Muscle of back (tissue), 11 donors: ENCODE measurements around the gene ENTHD1. TPM values are rescaled to one million over a fixed set of nuclear protein-coding genes. Genes with fewer than 3 reads are reported as not detected.

ENCODE experiments used
- DNase-seq, 3 donors: peaks; one replicate each; pipeline versions ENCODE4 v3.0.0 to v3.0.0-alpha.2; 2013
- polyA plus RNA-seq, 10 donors: library from polyadenylated mRNA; unstranded; fragments of 120-200 nt; gene quantifications; one replicate each; pipeline ENCODE4 v1.2.1, GENCODE V29; 2013; ENCODE audit not compliant: insufficient read length in 10 of 10

ENTHD1 gene
- polyA plus RNA-seq, 10 donors: not detected

GRCh38 chr22:39733191-39733590 lies 160.4 kb downstream of the ENTHD1 start:
- no peak for DNase-seq

DNA sequence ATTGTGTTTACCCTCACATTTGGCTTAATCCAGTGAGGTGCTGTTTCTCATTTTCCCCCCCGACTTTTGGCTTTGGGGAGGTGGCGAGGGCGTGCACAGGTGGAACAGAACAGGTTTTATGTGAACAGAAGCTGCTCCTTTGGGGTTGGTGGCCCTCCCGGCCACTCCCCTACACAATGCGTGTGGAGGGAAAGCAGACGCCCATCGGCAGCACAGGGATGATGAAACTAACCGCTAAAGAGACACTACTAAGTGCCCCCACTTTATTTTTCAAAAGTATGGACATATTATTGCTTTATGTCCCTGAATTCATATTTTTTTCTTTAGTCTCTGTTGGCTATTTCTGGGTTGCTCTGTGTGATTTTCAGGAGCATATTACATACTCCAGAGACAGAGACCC lies 160.9 kb downstream of the ENTHD1 start:
- DNase-seq: no peak

- no peak for DNase-seq
Observed at GRCh38 chr22:39731881-39732555, 161.5 kb downstream of the ENTHD1 start.

GRCh38 chr22:39731481-39731880 lies 162.1 kb downstream of the ENTHD1 start:
- no peak for DNase-seq

DNA sequence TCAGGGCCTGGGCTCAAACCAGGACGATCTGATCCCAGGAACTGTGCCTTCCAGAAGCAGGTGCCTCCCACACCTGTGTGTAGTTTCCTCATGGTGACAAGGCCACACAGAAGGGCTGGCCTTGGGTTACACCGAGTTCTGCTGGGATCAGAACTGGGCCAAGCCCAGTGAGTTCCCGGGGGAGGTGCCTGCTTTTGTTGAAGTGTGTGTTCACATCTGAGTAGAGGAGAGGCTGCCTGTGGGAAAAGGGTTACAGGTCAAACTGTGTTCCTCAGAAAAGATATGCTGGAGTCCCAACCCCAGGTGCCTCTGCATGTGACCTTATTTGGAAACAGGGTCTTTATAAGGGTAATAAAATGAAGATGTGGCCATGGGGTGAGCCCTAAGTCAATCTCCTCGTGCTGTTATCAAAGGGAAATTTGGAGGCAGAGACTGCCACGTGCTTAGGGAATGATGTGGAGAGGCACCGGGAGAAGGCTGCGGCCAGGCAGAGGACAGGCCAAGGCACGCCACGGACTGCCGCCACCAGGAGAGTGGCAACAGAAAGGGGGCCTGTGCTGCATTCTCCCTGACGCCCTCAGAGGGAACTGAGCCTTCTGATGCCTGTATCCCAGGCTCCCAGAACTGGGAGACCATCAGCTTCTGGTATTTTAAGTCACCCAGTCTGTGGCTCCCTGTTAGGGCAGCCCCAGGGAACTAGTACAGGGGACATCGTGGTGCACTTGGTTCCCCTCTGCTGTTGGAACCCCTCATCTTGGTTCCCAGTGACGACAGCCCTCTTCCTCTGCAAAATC lies 164.2 kb downstream of the ENTHD1 start:
- DNase-seq: no peak

GRCh38 chr22:39728236-39728860 lies 165.2 kb downstream of the ENTHD1 start:
- DNase-seq: no peak

DNA sequence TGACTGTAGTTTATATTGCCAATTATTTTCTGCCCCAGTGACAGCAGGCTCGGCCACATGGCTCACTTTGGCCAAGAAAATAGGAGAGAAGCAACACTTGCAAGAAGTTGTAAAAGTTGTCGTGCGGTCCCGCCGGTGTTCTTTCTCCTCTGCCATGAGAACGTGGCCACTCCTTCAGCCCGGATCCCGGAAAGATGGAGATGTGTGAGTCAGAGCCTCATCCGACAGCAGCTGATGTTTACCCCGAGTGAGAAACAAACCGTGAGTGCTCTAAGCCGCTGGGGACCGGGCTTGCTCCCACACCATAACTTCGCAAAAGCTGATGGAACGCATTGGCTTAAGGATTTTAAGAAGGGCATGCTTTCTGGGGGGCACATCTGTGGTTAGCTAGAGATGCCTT lies 166.0 kb downstream of the ENTHD1 start:
- DNase-seq: no peak

DNA sequence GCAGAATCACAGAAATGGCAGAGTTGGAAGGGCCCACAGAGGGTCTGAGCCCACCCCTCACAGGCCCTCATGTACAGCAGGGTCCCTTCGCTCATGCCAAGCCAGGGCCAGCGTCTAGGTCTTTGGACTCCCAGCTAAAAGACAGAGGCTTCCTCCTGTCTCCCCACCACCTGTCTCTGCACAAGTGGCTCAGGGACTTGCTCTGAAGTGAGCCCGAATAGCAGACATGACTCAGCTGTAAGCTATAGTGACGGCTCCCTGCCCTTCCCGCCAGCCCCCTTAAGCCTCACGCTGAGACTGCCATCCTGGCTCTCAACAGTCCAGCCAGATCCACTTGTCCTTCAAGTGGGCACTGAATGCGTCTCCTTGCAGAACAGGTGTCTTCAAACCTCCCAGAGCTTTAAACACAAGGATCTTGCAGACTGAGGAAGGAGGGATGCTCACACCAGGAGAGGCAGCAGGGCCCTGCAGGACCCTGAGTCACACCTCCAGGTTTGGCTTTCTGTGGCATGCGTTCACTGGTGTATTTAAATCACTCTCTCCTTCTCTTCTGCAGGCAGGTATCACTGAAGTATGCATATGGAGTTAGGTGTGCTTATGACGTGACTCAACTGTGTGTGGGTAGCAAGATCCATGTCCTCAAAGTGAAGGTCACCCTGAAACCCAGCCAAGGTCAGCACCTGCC lies 168.1 kb downstream of the ENTHD1 start:
- DNase-seq: no peak

DNA sequence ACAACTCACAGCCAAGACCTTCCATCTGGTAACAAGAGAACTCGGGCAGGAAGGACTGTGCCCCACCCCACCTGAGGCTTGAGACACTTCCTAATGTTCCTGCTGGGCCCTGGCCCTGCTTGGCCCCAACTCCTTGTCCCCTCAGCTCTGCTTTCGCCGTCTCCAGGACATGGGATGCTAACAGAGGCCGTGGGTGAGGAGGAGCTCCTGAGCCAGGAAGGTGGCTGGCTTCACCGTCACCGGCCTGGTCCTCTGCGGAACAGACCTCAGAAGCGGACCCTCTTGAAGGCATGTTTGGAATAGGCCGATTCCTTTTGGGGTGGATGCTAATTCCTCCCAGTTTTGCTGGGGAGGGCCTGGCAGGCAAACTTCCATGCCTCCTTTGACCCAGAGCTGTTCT lies 168.7 kb downstream of the ENTHD1 start:
- DNase-seq: no peak

DNA sequence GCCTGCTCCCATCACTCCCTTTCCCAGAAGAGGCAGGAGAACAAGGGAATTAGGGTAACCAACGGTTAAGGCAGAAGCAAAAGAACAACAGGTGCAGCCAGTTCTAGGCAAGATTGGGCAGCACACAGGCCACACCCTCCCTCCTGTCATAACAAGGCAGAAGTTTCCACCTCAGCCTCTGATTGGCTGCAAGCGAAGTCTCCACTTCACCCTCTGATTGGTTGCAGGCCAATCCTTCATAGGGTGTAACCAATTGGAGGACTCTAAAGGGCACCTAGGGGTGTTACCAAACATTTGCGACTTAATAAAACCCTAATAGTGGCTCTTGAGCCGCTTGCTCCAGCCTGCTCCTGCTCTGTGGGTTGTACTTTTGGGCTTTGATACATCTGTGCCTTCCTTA lies 169.2 kb downstream of the ENTHD1 start:
- no peak for DNase-seq

GRCh38 chr22:39723899-39724351 lies 169.6 kb downstream of the ENTHD1 start:
- DNase-seq: no peak

DNA sequence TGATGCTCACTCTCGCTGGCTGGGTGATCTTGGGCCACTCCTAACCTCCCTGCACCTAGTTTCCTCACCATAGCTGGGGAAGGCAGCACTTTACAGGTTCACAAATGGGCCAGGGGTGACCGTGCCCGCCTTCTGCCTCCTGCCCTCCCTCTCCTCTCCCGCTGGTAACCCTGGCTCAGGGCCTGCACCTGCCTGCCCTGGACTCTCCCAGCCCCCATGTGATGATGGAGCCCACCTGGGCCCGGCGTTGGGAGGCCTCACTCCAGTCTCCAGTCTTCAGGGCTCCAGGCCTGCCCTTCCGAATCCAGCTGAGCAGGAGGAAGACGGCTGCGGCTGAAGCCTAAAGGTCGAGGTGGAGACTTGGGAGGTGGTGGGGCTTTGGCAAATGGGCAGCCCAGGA lies 170.1 kb downstream of the ENTHD1 start:
- DNase-seq: no peak

- DNase-seq: no peak
Observed at GRCh38 chr22:39722501-39722900, 171.1 kb downstream of the ENTHD1 start.

GRCh38 chr22:39722032-39722325 lies 171.6 kb downstream of the ENTHD1 start:
- no peak for DNase-seq

DNA sequence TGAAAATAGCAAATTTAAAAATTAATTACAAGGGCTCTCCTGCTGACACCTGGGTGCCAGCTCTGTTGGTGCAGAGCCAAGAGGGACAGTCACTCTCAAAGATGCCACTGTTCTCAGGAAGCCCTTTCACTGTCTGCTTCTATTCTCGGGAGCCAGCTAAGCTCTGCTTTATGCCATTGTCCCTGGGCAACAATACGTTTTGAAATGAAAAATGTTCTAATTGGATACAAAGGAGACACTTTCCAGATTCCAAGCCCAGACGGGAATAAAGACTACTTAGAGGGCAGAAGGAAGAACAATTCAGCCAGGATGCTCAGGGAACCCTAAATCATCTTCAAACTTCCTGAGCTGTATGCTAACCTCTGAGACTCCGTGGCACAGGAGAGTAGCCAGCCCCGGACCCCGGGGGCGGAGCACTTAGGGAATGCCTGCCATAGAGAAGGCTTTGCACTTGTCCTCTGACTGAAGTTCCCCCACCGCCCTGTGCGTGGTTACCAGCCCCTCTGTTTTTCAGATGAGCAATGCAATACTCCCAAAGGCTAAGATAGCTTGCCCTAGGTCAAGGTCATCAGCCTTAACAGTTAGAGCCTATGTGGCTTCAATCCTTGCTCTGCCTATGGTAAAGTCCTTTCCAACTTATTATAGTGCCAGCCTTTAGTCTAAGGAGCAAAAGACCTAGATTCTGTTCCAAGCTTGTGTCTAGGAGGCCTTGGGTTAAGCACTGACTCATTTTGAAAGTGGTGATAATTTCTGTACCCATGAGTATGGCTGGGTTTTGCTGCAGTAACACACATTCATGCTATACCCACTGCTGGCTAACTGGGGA lies 172.1 kb downstream of the ENTHD1 start:
- no peak for DNase-seq

- DNase-seq: no peak
Observed at GRCh38 chr22:39719559-39720450, 173.8 kb downstream of the ENTHD1 start.

DNA sequence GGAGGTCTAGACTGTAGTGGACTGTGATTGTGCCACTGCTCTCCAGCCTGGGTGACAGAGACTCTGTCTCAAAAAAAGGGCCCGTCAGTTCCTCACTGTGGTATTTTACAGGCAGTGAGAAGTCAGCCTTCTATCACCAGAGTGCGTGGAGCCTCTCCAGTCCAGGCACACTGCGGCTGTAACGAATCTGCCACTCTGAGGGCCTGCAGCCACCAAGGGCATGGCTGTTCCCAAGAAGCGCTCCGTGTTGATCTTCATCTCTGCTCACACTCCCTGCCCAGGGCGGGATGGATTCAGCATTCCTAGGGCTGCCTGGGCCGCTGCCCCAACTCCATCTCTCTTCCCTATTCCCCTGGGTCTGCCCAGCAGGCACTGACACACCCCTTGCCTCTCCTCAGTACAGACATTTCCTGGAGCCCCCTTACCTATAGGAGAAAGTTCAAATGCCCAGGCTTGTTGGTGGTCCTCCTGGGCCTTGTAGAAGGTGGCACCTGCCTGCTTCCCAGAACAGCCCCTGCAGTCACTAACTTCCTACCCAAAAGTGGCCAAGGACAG lies 174.6 kb downstream of the ENTHD1 start:
- DNase-seq: no peak

- no peak for DNase-seq
Observed at GRCh38 chr22:39718206-39718605, 175.4 kb downstream of the ENTHD1 start.

DNA sequence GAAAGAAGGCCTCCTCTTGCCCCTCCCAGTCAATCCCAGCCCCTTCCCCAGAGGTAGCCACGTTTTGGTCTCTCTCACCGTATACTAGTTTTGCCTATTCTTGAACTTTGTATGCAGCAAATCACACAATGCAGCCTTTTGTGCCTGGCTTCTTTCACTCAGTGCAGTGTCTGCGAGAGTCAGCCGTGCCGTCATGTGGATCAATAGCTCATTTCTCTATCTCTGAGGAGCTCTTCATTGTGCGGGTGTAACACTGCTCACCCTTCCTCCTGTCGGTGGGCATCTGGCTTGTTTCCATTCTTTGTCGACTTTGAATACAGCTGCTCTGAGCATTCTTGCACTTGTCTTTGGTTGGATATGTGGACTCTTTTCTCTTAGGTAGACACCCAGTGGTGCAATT lies 176.5 kb downstream of the ENTHD1 start:
- DNase-seq: no peak

DNA sequence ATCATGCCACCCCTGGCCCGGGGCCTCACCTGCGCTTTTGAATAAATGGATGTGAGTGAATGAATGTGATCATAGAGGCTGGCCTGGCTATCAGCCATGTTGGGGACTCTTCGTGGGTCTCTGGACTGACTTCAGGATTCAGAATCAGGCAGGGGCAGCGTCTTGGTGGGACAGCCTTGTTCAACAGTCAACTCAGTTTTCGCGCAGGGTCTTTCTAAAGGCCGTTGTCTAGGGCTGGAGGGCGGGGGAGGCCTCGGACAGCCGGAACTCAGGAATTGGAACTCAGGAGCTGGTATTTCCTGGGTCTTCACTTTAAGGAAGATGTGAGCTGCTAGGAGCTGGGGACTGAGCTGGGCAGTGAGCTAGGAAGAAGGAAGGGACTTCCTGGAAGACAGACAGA lies 177.0 kb downstream of the ENTHD1 start:
- no peak for DNase-seq
